GM18873 (cell line): ENCODE measurements around the gene IFITM10.

Experiments
- ATAC-seq: cut with Tn5 transposase; IDR thresholded peaks from one replicate; pipeline ENCODE4 v1.9.1; 2021; ENCODE audit warnings: mild to moderate bottlenecking, moderate library complexity, moderate number of reproducible peaks; ENCODE audit not compliant: unreplicated experiment, low FRiP score

The IFITM10 gene

GRCh38 chr11:1750481-1750839 is at the start of gene IFITM10:
TSS of gene IFITM10 (minus strand) at chr11:1750595. CDS start at chr11:1750442, 153 bp downstream.
- ATAC-seq, result no peak

GRCh38 chr11:1797391-1798125 is 47.2 kb upstream of the IFITM10 start:
- ATAC-seq, result no peak

GRCh38 chr11:1796413-1797011 is 46.1 kb upstream of the IFITM10 start:
- no peak for ATAC-seq

- ATAC-seq, result no peak
Measured at GRCh38 chr11:1793081-1793480, 42.7 kb upstream of the IFITM10 start.

- no peak for ATAC-seq
Measured at GRCh38 chr11:1792461-1792860, 42.1 kb upstream of the IFITM10 start.

GRCh38 chr11:1791912-1792311 is 41.5 kb upstream of the IFITM10 start:
- ATAC-seq, result no peak

GRCh38 chr11:1786466-1786865 is 36.1 kb upstream of the IFITM10 start:
- ATAC-seq, result no peak

GRCh38 chr11:1785749-1786413 is 35.5 kb upstream of the IFITM10 start:
- ATAC-seq, result no peak

- no peak for ATAC-seq
Measured at GRCh38 chr11:1784761-1785650, 34.6 kb upstream of the IFITM10 start.

- no peak for ATAC-seq
Measured at GRCh38 chr11:1783725-1784529, 33.5 kb upstream of the IFITM10 start.

- no peak for ATAC-seq
Measured at GRCh38 chr11:1782831-1783724, 32.7 kb upstream of the IFITM10 start.

- no peak for ATAC-seq
Measured at GRCh38 chr11:1782031-1782590, 31.7 kb upstream of the IFITM10 start.

GRCh38 chr11:1781593-1781975 is 31.2 kb upstream of the IFITM10 start:
- ATAC-seq, result no peak

GRCh38 chr11:1780700-1781592 is 30.6 kb upstream of the IFITM10 start:
- ATAC-seq, result no peak

GRCh38 chr11:1779806-1780699 is 29.7 kb upstream of the IFITM10 start:
- no peak for ATAC-seq

GRCh38 chr11:1779034-1779805 is 28.8 kb upstream of the IFITM10 start:
- ATAC-seq, result no peak
